Fibroblast of peridontal ligament (primary cell): ENCODE results near the gene DAB2IP.

Experiments used
- DNase-seq: peaks from one replicate; pipeline ENCODE4 v3.0.0-alpha.2; 2010; ENCODE audit errors: extremely low read depth

The DAB2IP gene

DNA sequence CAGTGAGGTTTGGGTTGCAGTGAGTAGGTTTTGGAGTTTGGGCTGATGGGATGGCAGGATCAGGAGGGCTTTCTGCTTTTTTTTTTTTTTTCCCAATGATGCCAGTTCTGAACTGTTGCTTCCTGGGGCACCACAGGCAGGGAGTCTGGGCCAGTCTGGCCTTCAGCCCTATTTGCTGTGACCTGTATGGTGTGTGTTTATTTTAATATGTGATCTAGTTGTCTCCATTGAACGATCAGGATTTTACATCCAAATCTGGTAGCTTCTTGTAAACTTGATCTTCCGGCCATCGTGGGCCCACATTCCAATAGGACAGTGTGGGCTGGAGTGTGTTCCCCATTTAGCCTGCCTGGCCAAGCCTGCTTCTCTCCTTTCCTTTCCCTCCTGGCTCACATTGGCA lies 25.8 kb upstream of the DAB2IP start:
- no peak for DNase-seq

DNA sequence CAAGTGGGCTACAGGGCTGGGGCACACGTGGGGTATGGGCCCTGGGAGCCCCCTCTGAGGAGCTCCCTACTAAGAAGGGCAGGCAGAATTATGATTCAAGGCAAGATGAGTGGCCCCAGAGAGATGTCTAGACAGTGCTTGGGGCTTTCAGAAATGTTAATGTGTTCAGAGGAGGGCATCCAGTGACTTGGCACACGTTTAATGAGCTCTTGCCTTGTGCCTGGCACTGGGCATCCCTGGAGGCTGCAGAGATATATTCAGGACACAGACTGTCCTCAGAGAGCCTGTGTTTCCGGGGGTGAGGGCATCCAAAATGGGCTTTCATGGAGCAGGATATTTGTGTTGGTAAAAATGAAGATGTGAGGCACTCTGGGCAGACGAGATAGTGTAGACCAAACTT lies 25.4 kb upstream of the DAB2IP start:
- no peak for DNase-seq

DNA sequence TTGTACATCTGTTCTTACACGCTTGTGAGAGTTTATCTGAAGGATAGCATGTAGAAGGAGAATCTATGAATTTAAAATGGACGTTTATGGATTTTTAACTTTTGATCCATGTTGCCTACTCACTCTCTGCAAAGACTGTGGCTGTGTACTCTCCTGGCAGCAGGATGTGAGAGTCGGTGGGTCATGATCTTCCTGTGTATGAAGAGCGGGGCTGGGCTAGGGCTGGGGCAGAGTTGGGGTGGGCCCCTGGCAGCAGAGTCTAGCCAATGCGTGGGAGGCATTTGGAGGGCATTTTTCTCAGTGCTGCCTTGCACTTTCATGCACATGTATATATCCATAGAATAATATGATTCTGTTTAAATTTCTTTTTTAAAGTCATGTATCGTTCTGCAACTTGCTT lies 24.0 kb upstream of the DAB2IP start:
- no peak for DNase-seq

DNA sequence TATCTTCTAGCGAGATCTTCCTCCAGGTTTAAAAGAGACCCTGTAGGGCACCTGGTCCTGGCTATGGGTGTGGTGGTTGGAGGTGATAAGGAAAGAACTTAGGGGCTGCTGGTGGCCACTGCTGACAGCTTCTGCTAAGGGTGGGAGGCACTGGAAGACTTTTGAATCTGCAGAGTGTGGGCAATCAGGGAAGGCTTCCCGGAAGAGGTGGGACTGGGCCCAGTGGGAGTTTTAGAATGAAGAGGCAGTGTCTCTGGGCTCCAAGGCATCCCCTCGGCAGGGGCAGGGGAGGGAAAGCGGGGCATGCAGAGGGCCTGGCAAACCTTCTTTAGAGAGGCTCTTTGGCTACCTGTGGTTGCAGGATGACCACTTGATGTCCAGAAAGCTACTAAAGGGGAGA lies 23.0 kb upstream of the DAB2IP start:
- no peak for DNase-seq

DNA sequence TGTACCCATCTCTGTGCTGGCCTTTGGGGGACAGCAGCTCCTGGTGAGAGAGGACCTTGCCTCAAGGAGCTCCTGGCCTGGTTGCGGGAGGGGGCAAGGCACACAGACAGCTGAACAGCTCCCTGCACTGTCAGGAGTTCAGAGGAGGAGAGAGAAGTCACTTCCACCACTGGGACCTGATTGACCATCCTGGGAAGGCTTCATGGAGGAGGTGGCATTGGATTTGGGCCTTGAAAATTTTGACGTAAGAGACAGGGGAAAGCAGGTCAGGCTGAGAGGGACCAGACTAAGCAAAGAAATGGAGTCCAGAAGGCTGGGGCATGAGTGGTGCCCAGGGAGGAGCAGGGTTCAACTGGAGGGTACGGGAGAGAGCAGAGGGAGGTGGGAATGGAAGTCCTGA lies 20.3 kb upstream of the DAB2IP start:
- DNase-seq: no peak

DNA sequence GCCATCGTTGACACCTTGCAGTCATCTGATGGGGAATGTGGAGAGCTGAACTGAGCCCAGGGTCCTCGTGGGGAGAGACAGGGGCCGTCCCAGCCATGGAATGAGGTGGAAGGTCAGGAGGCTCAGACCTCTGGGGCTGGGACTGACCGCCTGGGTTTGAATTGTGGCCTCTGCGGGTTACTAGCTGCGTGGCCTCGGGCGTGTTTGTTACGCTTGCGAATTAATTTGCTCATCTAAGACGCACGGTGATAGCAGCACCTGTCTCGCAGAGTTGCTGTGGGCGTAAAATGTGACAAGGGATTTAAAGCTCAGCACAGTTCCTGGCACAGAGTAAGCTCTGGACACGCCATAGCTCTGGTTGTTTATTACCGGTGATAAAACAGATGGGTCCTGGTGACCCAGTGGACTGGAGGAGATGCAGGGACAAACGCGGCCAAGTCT lies 19.4 kb upstream of the DAB2IP start:
- DNase-seq: no peak

DNA sequence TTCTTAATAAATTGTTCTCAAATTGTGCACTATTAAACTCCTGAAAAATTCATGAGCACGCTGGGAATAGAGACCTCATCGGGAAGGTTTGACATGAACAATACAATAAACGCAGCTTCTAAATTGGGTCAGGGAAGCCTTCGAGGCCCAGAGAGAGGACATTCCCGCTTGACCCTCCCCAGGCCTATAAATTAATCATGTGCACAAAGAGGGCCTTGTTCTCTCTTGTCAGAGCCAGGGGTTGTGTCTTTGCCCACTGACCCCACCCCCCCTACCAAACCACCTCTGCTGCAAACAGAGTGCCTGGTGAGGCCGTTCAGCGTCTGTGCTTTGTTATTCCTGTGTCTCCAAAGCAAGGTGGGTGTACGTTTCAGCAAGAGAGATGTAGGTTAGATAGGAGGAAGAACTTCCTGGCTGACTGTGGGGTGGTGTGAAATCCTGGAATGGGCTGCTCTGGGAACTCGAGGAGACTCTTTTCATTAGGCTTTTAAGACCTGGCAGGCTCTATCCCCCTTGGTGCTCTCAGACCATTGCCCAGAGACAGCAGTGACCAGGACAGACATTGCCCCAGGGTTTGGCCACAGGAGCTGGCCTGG lies 18.2 kb upstream of the DAB2IP start:
- no peak for DNase-seq

DNA sequence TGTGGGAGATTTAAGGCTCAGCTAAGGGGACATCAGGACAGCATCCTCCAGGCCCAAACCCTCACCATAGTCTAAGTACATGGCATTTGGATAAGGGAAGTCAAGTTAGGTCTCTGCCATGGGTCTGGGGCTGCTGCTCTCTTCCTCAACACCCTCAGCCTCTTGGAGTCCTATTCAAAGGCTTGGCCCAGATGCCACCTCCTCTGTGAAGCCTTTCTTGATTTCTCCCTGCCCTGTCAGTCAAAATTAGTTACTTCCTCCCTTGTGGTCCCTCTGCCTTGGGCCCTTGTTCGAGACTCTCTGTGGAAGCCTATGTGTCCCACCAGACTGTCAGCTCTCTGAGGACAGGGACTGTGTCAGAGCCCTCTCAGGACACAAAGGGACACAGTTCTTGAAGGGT lies 17.7 kb upstream of the DAB2IP start:
- DNase-seq: no peak

DNA sequence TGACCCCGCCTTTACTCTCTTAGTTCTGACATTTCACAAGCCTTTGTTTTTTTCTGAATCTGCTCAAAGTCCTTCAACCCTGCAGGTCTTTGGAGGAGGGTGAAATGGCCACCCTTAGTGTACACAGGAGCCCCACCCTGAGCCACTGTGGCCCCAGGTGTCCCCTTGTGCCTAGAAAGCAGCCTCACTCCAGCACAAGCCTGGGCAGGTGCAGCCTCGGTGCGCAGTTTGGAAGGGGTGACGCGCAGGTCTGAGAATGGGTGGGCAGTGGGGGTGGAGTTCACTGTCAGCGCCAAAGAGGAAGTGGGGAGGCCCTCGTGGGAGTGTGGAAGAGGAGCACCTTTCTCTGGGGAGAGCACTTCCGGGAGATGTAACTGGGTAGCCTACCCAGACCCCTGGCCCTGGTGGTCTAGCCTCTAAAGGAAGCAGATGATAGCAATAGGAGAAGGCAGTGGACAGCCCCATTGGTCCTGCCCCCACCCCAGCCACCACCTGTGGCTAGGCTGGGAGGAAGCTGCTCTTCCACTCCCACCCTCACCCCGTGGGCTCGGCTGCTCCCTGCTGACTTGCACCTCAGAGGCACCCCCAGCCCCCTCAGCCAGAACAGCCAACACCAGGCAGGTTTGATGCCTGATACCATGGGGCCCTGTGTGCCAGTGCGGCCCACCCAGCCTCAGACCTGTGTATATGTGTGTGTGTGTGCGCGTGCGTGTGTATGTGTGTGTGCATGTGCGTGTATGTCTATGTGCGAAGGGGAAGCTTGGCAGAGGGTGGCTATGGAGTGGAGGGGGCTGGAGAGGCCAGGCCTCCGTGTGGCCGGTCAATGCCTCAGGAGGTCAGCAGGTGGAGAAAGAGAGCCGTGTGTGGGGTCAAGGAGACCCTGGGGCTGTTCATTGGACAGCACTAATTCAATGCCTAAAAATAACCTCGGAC lies 16.8 kb upstream of the DAB2IP start:
- no peak for DNase-seq

DNA sequence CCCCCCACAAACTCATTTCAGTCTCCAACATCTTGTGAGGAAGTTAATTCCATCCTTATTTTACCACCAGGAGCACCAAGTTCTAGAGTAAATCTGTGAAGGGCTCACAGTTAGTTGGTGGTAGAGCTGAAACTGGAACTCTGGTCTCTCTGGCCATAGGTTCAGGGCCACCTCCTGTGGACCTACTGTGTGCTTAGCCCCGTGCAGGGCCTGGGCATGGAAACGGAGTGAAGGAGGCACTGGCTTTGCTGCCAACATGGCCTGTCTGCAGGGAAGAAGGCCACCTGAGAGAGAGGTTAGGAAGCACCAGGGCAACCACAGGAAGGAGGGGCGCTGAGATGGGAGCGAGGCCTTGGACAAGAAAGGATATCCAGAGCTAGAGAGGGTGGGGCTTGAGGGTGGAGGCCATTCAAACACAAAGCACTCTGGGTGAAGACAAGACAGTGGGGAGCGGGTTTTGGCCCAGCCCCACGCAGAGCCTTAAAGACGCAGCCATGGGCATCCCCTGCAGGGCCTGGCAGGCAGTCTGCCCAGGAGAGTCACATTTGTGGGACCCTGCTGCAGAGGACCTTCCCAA lies 16.0 kb upstream of the DAB2IP start:
- DNase-seq: no peak

DNA sequence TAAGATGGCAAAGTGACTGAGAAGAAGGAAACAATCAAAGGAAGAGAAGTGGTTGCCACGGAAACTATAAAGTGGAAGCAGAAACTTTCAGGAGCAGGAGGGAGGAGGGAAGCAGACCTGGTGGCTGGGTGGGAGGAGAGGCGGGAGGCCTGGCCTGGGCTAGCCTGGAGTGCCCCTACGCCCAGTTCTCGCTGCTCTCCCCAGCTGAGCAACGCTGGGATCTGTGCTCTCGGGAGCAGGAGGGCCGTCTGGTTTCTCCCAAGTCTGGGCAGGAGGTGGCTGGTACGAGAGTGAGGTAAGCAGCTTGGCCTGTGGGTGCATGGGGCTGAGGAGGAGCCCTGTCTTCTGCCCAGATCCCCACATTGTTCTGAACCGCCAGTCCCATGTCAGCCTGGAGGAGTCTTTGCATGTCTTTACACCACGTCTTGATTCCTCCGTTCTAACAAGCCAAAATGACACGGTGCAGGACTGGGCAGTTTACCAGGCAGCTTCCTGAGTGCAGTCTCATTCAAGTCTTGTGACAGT lies 15.0 kb upstream of the DAB2IP start:
- DNase-seq: peak; percentile 57

DNA sequence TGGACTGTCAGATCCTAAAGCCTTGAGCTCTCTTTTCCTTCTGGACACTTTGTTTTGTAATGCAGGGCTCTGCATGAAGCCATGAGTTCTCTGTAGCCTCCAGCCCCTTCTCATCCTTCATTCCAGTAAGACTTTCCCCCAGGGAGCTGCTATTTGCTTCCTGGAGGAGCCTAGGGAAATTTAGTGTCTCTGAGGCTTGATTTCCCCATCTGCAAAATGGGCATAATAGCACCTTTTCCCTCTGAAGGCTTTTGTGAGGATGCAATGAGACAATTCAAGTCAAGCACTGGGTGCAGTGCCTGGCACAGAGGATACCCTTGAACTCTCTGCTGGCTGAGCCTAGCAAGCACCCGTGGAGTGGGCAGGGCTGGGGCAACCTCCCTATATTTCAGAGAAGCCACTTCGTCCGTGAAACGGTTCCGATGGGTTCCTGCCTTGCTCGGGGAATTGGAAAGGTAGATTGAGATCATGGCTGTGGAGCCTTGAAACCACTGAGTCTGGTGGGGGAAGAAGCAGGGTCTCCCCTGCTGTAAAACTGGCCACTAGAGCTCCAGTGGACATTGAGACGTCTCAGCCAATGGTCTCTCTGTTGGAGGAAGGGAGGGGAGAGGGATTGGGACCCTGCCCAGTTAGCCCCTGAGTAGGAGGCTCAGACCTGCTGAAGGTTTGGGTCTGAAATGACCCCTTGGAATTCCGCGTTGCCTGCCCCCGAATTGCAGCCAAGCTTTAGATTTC lies 14.3 kb upstream of the DAB2IP start:
- DNase-seq: no peak

DNA sequence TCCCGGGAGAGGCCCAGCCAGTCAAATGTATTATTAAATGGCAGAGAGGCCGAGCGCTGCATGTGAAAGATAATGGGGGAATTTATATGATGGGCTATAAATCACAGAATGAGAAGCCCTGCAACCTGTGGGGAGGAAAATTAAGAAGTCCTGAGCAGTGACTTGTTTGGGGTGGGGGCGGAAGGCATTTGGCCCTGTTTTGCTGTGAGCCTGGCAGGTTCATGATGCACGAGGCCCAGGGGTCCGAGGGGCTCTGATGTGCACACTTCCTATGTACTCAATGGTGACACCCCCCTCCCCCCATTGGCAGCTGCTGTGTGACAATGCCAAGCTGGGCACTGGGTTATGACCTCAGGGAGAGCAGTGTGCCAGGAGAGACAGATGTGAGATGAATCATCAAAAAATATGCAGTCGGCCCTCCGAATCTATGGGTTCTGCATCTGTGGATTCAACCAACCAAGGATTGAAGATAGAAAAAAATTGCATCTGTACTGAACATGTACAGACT lies 13.7 kb upstream of the DAB2IP start:
- peak; percentile 71 for DNase-seq

DNA sequence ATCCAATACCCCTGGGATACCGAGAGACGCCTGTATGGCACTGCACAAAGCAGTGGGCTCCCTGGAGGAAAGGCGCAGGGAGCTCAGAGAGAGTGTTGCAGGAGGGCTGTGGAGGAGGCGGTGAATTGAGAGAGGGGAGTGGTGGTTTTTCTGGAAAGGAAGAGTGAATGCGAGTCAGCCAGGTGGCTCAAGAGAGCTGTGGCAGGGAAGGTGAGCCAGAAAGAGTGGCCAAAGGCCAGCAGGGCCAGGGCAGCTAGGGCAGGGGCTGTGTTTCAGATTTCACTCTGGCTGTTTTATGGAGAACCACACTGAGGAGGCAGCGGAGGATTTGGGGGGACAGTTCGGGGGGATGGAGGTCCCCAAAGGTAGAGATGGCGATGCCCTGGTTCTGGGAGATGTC lies 13.0 kb upstream of the DAB2IP start:
- DNase-seq: no peak

DNA sequence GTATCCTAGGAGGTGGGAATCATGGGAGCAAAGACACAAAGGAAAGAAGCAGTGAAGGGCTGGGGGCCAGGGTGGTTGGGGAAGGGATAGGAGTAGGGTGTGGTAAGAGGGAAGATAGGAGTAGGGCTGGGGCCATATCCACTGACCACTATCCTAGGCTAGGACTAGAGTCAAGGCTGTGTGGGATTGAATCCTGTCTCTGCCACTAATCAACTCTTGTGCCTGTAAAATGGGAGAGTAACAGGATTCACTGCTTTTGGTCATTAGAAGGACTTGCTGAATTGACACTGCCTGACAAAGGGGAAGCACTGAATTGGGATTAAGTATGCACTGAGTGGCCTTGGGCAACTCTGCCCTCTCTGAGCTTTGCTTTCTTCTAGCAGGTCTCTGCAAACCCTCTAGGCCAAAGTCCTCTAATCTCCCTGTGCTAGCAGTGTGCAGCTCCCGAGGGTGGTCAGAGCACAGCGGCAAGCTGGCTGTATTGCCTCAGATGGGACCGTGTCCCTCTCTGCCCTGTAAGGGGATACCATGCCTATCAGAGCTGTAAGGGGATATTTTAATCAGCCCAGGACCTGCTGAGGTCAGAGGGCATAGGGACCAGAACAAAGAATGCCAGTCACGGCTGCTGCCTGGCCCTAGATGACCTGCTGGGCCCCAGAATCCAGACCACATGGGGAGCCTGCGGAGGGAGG lies 12.4 kb upstream of the DAB2IP start:
- DNase-seq: no peak

DNA sequence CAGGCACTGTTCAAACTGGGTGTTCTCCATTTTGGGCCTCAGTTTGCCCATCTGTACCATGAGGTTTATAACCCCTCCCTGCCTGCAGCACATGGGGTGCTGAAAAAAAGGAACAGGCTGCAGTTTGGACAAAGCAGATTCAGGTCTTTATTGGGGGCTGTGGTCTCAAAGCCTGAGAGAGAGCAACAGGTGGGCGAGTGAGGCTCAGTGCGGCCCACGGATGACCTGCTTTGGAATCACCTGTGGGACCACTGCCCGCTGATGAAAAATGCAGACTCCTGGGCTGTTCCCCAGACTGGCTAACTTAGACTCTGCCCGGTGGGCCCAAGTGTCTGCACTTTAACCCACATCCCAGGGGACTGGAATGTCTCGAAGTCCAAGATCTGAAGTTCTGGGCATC lies 11.8 kb upstream of the DAB2IP start:
- no peak for DNase-seq

DNA sequence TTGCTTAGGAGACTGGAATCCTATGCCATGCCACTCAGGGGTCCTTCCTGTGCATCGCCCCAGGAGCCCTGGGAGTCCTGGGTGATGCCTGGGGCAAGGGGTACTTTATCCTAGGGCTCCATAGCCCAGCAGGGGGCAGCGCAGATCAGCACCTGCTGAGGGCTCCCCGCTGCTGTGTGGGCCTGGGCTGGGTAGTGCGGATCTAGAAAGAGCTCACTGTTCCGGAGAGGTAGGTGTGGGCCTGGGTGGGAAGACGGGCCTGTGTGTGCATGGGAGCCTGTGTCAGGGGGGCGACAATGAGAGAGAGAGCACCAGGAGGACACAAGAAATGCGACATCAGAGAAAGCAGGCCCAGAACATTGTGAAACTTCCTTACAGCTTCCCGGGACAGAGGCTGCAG lies 11.4 kb upstream of the DAB2IP start:
- DNase-seq: no peak

DNA sequence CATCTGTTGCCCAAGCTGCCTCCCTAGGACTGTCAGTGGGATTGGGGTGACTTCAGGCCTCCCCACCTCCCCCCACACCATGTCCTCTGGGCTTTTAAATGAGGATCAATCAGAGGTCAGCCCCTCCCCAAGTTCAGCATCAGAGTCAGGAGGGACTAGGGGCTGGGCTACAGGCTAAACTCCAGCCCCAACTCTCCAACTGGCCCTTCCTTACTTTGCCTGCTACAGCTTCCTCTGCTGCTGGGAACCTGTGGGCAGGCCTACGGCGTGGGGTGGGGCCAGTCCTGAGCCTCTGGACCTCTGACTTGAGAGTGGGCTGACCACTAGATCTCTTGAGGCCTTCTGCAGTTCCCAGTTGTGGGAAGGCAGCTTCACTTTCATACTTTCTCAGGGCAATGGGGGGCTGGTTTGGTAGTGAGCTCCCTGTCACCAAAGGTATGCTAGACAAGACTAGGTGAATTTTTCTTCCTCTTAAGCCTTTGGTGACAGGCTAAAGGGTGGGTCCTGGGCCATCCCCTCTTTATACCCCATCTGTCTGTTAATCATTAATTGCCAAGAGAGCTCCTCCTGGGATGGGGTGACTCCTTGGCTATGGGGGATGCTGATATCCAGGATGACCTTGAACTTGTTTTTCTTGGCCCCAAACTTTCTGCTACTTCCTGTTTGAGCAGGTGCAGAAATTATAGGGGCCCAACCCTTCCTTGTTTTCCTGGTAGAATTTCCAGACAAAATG lies 10.8 kb upstream of the DAB2IP start:
- no peak for DNase-seq

DNA sequence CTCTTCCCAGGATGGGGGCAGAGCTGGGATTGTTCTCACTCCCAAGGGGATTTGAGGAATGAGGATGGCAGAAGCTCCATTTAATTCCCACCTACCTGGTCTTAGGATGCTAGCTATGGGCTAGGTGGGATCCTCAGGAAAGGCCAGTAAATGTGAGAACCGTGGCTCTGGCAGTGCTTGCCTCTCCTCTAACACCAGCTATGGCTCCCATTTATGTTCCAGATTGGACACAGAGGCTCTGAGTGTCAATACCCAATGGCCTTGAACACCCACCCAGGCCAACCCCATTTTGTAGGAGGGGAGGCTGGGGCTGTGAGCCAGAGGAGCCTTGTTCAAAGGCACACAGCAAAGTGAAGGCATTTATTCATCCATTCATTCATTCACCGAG lies 10.2 kb upstream of the DAB2IP start:
- DNase-seq: no peak

DNA sequence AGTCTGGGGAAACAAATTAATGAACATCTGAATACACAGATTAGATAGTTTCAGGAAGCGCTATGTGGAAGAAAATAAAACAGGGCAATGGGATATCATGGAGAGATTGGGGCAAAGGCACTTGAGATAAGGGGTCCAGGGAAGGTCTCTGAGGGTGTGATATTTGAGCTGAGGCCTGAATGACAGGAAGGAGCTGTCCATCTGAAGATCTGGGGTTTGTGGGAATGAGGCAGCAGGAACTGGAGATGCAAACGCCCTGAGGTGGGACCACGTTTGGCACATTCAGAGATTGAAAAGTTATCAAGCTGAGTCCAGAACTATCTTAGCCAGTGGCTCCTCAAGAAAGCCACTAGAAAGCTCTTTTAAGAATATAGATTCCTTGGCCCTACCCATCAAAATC lies 8.7 kb upstream of the DAB2IP start:
- no peak for DNase-seq

DNA sequence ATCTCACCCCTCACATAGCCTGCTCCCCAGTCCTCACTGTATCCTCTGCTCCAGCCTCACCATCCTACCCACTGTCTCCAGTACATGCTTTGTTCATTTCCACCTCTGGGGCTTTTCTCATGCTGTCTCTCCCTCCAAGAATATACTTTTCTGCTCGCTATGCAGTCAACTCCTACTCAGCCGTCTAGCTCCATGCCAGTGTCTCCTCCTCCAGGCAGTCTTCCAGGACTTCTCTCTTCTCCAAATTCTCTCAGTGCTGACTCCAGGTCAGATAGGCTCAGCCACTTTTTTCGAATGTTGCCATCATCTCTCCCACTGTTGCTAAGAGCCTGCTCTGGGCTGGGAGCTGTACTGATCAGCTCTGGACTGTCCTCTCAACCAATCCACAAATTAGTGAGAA lies 8.0 kb upstream of the DAB2IP start:
- no peak for DNase-seq
